Fibroblast of skin of right biceps (primary cell): ENCODE data around the gene CST4.
"Not testable (repeated sequence)": the region's sequence is repeated elsewhere in the genome, so short reads cannot be mapped to it uniquely, and the experiment has no call there.

Experiments
- DNase-seq: peaks from one replicate; pipeline ENCODE4 v3.0.0-alpha.2; 2013

Gene CST4, protein sequence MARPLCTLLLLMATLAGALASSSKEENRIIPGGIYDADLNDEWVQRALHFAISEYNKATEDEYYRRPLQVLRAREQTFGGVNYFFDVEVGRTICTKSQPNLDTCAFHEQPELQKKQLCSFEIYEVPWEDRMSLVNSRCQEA

GRCh38 chr20:23688684-23689398 lies at the start of gene CST4:
CST4 (minus strand) TSS chr20:23689038; CDS start chr20:23688969, 69 bp downstream.
- not testable (repeated sequence) for DNase-seq

DNA sequence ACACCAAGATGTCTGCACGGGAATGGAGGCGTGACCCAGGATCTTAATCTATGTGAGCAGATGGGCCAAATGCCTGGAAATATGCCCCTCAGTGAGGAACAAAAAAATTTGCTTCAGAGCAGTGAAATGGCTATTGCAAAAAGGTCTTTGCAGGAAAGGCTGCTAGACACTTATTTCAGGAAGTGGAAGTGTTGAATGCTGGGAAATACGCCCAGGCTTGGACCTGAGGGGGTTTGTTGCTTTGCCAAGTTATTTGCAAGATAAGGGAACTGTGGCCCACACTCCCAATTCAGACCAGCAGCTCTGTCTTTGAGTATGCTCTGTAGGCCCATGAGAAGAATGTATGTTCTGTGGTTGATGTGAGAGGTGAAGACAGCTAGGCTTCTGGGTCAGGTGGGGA lies 46.6 kb upstream of the CST4 start:
- DNase-seq: not testable (repeated sequence)

- DNase-seq: not testable (repeated sequence)
Observed at GRCh38 chr20:23734949-23735348, 46.1 kb upstream of the CST4 start.

GRCh38 chr20:23734440-23734839 lies 45.6 kb upstream of the CST4 start:
- not testable (repeated sequence) for DNase-seq

DNA sequence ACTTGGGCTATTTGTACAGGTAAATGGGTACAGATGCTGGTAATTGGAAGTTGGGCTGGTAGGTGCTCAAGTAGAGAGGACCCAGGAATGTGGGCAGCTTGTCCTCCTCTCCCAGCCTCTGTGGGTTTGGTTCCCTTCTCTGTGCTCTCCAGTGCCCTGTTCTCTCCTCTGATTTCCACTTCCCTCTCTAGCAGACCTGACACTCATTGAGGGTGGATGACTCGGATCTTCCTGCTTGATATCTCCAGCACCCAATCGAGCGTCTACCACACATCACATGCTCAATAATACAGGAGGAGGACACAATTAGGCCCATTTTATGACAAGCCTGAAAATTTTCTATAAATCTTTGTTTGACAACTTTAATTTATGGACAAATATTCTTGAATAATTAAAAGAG lies 38.2 kb upstream of the CST4 start:
- DNase-seq: no peak

DNA sequence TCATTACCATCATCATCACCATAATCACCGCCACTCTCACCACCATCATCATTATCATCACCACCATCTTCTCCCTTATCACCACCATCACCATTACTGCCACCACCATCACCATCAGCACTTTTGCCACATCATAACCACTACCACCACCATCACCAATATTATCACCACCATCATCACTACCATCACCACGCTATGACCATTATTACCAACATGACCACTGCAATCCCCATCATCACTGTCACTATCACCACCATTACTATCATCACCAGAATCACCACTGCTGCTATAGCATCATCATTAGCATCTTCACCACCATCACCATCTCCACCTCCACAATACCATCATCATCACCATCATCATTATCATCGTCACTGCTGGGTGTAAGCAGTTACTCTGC lies 36.3 kb upstream of the CST4 start:
- DNase-seq: no peak

GRCh38 chr20:23723659-23724307 lies 34.9 kb upstream of the CST4 start:
- DNase-seq: peak; percentile 5

- DNase-seq: not testable (repeated sequence)
Observed at GRCh38 chr20:23722851-23723250, 34.0 kb upstream of the CST4 start.

DNA sequence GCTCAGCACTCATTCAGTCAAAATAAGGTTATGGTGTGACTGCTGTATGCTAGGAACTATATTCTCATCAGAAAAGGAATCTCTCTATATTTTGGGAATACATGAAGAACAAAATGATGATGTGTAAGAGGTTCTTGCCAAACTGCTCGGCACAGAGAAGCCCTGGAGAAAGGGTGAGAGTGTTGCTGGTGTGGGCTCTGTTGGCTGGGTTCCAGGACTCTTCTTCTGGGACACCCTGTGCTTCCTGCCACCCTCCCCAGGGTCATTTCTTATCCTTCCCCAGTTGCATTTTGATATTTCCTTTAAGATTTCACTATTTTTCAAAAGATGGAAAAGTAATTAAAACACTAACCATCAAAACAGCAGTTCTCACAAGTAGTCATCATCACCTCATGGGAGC lies 33.1 kb upstream of the CST4 start:
- DNase-seq: no peak

GRCh38 chr20:23719351-23719750 lies 30.5 kb upstream of the CST4 start:
- not testable (repeated sequence) for DNase-seq

DNA sequence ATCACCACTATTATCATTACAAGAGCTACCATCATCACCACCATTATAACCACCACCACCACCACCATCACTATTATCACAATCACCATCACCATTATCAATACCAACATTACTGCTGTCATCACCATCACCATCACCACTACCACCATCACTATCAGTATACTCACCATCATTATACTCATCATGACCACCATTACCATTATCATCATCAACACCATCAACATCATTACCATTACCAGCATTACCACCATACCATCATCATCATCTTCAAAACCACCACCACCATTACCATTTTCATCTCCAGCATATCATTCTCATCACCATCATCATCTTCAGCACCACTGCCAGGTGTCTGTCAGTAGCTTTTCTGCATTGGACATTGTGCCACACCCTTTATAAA lies 22.9 kb upstream of the CST4 start:
- DNase-seq: not testable (repeated sequence)

- DNase-seq: no peak
Observed at GRCh38 chr20:23710771-23711170, 21.9 kb upstream of the CST4 start.

GRCh38 chr20:23705895-23706294 lies 17.1 kb upstream of the CST4 start:
- DNase-seq: no peak

GRCh38 chr20:23702021-23702420 lies 13.2 kb upstream of the CST4 start:
- DNase-seq: no peak

- DNase-seq: no peak
Observed at GRCh38 chr20:23700931-23701330, 12.1 kb upstream of the CST4 start.

- DNase-seq: no peak
Observed at GRCh38 chr20:23697947-23698346, 9.1 kb upstream of the CST4 start.

DNA sequence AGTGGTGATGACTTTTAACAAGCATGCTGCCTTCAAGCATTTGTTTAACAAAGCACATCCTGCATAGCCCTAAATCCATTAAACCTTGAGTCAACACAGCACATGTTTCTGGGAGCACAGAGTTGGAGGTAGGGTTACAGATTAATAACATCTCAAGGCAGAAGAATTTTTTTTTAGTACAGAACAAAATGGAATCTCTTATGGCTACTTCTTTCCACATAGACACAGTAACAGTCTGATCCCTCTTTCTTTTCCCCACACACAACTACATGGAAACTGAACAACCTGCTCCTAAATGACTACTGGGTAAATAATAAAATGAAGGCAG lies 6.2 kb upstream of the CST4 start:
- not testable (repeated sequence) for DNase-seq

- DNase-seq: not testable (repeated sequence)
Observed at GRCh38 chr20:23694178-23695067, 5.6 kb upstream of the CST4 start.

- peak; percentile 59 for DNase-seq
Observed at GRCh38 chr20:23692725-23693619, 4.1 kb upstream of the CST4 start.

DNA sequence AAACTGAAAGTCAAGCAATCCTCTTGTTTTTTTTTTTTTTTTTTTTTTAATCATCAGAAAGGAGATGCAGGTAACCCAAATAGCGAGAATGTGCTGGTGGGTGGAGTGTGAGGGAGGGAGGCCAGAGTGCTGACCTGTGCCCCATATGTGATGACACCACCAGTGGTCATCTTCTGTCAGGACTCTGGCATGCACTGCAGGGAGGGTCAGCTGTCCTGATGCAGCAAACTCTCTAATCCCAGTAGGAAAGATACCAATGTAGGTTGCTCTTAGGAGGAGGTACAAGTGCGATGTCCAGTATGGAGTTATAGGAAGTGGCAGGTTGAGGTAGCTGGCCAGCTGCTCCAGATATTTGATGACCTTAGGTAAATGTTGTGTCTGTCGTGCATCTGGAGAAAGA lies 2.8 kb upstream of the CST4 start:
- no peak for DNase-seq

DNA sequence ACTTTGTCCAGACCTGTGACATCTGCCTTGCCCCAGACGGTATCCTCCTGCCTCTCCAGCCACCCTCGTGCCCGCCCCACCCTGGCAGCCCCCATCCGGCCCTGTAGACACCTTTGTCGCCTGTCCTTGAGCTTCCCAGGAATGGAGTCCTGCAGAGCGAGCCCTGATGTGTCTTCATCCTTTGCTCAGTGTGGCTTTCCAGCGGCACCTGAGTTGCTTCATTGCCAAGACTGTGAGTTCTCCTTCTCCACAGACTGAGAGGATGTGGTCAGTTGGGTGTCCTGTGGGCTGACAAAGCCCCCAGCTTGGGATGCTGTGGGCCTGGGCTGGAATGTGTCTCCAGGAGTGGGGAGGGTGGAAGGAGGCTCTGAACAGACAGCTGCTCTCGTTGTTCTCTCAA lies 1.7 kb upstream of the CST4 start:
- DNase-seq: no peak

- no peak for DNase-seq
Observed at GRCh38 chr20:23689399-23689690, 507 bp upstream of the CST4 start.

DNA sequence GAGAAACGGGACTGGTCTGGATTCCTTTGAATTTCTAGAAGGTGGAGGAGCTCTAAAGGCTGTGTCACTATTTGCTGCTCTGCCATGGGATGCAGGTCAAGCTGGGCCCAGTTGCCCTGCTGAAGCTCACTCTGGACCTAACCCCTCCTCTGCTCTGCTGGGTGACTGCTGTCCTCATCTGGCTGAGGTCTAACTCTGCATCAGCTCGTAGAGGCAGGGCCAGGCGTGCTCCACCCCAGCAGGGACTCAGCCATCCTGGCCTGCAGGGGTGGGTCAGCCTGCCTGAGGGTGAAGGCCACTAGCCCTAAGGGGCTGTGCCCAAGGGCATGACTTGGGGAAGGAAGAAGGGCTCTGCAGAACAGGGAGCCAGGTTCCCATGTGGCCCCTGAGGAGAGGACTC lies 852 bp downstream of the CST4 start:
- no peak for DNase-seq
